BLaER1 treated with 17β-estradiol and CSF1 and Interleukin-3, amounts not matched to agents 10 nM and 100 nM (cell line): ENCODE data around the gene SLC5A3.

Experiments
- H3K27ac ChIP-seq, 11 experiments: shearing (Covaris generic); formaldehyde crosslinking; 2 replicates each; pipeline ENCODE4 v1.8.1; 2022
- H3K27me3 ChIP-seq, 11 experiments: shearing (Covaris generic); formaldehyde crosslinking; 2 replicates each; pipeline ENCODE4 v1.8.1; 2022
- H3K36me3 ChIP-seq, 11 experiments: shearing (Covaris generic); formaldehyde crosslinking; 2 replicates each; pipeline ENCODE4 v1.8.1; 2022
- H3K4me1 ChIP-seq, 10 experiments: shearing (Covaris generic); formaldehyde crosslinking; 2 replicates each; pipeline ENCODE4 v1.8.1; 2022
- H3K4me2 ChIP-seq, 11 experiments: shearing (Covaris generic); formaldehyde crosslinking; 2 replicates each; pipeline ENCODE4 v1.8.1; 2022
- H3K4me3 ChIP-seq, 10 experiments: shearing (Covaris generic); formaldehyde crosslinking; 2 replicates each; pipeline ENCODE4 v1.8.1; 2022
- H3K9ac ChIP-seq, 11 experiments: shearing (Covaris generic); formaldehyde crosslinking; 2 replicates each; pipeline ENCODE4 v1.8.1; 2022
- H3K9me3 ChIP-seq, 11 experiments: shearing (Covaris generic); formaldehyde crosslinking; replicated peaks in 1 of 11; 2 replicates each; pipeline ENCODE4 v1.8.1; 2022
- H4K20me1 ChIP-seq, 11 experiments: shearing (Covaris generic); formaldehyde crosslinking; 2 replicates each; pipeline ENCODE4 v1.8.1; 2022
- Cebpa-rat ChIP-seq, 11 experiments: shearing (Covaris generic); IDR thresholded peaks; 2 replicates each; pipeline ENCODE4 v1.8.1; 2022

Gene SLC5A3

DNA sequence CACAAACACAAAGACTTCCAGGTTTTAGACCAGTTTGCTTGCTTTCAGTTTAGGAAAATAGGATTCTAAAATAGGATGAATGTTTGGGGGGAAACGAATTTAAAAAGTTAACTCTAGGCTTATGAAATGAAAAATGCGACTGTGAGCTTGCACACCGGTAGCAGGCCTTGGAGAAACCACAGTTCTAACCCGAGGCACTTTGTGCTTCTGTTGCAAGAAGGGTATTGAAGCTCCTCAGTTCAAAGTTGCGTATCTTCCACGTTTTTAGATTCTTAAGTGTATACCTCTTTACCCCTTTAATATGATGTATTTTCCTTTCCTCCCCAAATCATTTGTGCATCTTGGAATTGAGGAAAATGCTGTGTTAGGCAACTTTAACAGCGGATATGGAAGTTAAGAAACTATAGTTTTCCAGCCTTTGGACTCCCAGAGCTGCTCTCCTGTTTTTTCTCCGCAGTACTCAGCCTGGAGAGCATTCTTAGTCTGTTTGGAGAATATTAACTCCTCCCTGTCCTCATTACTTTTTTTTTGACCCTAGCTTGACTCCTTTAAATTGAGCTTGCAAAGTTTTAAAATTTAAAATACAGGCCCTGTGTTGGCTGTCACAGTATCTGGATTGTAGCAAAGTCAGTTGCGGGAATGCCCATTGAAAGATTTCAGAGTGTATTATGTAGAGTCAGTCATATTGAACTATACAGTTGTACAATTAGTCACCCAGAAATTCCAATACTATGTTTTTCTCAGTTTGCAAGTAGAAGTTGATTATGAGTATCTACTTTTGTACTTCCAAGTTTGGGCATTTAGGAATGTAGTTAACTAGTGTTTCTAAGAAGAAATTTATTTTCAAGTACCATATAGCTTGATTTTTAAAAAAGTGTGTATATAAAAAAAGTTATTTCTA lies 2.6 kb downstream of the SLC5A3 start:
- TF ChIP-seq Cebpa-rat (IDR thresholded peaks at IDR 0.05), result no peak
- H3K4me1 ChIP-seq, result peaks cover 41 to 73% (median 61%) of the 10 kb centered on the region in 10 experiments
- peak overlapping the region in 9 of 10 experiments; percentile 84 to 97 (median 94); a peak in 18 of 20 replicates for H3K4me3 ChIP-seq
- H3K36me3 ChIP-seq, result peaks cover 15 to 72% (median 59%) of the 10 kb centered on the region in 11 experiments; a peak in 21 of 22 replicates
- H3K9me3 ChIP-seq, result no peaks in the 10 kb centered on the region; a peak in 1 of 22 replicates
- H3K4me2 ChIP-seq, result peak overlapping the region; percentile 82 to 97 (median 90)
- peaks cover 49 to 75% (median 71%) of the 10 kb centered on the region in 11 experiments; a peak in 21 of 22 replicates for H4K20me1 ChIP-seq
- H3K27me3 ChIP-seq, result no peaks in the 10 kb centered on the region
- peak overlapping the region in 10 of 11 experiments; percentile 93 to 96 (median 95); a peak in 18 of 22 replicates for H3K9ac ChIP-seq
- H3K27ac ChIP-seq, result peak overlapping the region in 8 of 11 experiments; percentile 88 to 96 (median 93); a peak in 15 of 22 replicates

DNA sequence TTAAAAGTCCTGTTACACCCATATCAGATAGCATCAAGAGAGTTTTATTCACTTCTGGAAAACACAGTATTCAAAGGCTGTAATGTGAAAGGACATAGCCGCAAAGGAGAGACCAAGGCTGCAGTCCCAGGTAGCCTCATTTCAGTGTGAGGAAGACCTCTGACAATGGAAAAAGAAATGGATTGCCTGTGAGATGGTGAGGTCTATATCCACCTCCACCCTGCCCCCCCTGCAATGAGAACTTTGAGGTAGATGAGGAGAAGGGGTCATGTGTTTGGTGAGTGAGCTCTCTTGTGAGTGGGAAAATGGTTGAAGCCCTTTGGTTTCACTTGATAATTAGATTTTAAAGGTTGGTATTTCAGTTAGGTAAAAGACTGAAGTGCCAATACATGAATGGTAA lies 3.5 kb downstream of the SLC5A3 start:
- Histone ChIP-seq H3K4me2 (peak overlapping the region; percentile 49 to 97 (median 89)), H3K27ac (peak overlapping the region in 7 of 11 experiments; percentile 5 to 95 (median 27); a peak in 6 of 22 replicates), H3K9ac (peak overlapping the region in 5 of 11 experiments; percentile 9 to 96 (median 25); a peak in 7 of 22 replicates), H3K9me3 (no peaks in the 10 kb centered on the region; a peak in 1 of 22 replicates), H3K4me3 (peak overlapping the region in 7 of 10 experiments; percentile 17 to 97 (median 94); a peak in 13 of 20 replicates), H3K36me3 (peaks cover 17 to 80% (median 67%) of the 10 kb centered on the region in 11 experiments; a peak in 21 of 22 replicates), H3K27me3 (no peaks in the 10 kb centered on the region), H3K4me1 (peaks cover 41 to 81% (median 61%) of the 10 kb centered on the region in 10 experiments), H4K20me1 (peaks cover 56 to 84% (median 79%) of the 10 kb centered on the region in 11 experiments; a peak in 21 of 22 replicates)
- no peak for TF ChIP-seq Cebpa-rat (IDR thresholded peaks at IDR 0.05)

GRCh38 chr21:34077888-34078287 lies 4.5 kb downstream of the SLC5A3 start:
- Histone ChIP-seq H3K9ac (peak overlapping the region in 3 of 11 experiments; percentile 12 to 40 (median 26); a peak in 2 of 22 replicates), H3K27ac (peak overlapping the region in 4 of 11 experiments; percentile 1 to 23 (median 16); a peak in 3 of 22 replicates), H3K36me3 (peaks cover 26 to 90% (median 77%) of the 10 kb centered on the region in 11 experiments; a peak in 21 of 22 replicates), H3K4me3 (peak overlapping the region in 5 of 10 experiments; percentile 1 to 24 (median 8); a peak in 3 of 20 replicates), H4K20me1 (peaks cover 65 to 94% (median 90%) of the 10 kb centered on the region in 11 experiments; a peak in 21 of 22 replicates), H3K27me3 (no peaks in the 10 kb centered on the region), H3K4me2 (peak overlapping the region; percentile 11 to 97 (median 88)), H3K9me3 (peaks cover 0 to 7% (median 0%) of the 10 kb centered on the region in 11 experiments; a peak in 2 of 22 replicates), H3K4me1 (peaks cover 36 to 85% (median 56%) of the 10 kb centered on the region in 10 experiments)
- TF ChIP-seq Cebpa-rat (IDR thresholded peaks at IDR 0.05), result no peak

DNA sequence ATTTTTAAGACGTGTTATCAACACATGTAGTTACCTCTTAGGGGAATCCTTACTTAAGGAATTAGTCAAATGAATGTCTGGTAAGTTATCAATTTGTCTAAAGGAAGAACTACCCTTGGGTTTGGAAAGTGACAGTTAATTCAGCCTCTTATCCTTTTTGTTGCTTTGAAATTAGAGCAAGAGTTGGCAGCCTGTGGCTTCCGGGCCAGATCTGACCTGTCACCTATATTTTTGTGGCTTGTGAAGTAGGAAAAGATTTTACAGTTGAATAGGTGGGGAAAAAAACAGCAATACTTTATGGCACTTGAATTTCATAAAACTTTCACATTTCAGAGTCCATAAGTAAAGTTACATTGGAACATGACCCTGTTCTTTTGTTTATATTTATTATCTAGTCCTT lies 5.5 kb downstream of the SLC5A3 start:
- H3K4me2 ChIP-seq, result peak overlapping the region; percentile 21 to 97 (median 88); a peak in 18 of 22 replicates
- H3K4me3 ChIP-seq, result no peak overlapping the region
- peaks cover 36 to 100% (median 87%) of the 10 kb centered on the region in 11 experiments for H3K36me3 ChIP-seq

DNA sequence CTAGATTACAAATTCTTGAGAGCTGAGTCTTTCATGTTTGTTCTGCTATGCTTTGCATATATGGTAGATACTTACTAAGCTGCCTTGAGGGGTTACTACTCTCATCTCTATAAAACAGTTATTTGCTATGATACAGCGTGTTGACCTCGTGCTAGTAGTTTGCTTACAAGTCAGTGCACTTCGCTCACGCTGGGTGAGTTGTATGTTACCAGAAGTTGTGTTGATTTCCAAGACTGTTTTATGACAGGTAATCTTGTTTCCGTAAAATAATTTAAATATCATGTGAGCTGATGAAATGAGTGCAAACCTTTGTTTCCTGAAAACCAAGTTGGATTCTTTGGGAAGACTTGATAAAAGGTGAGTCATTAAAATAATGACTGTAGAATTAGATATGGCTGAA lies 7.3 kb downstream of the SLC5A3 start:
- H3K4me2 ChIP-seq, result peak overlapping the region in 6 of 11 experiments; percentile 29 to 94 (median 58); a peak in 7 of 22 replicates
- H3K27me3 ChIP-seq, result no peaks in the 10 kb centered on the region
- peaks cover 63 to 100% (median 96%) of the 10 kb centered on the region in 11 experiments; a peak in 21 of 22 replicates for H4K20me1 ChIP-seq
- no peak overlapping the region for H3K4me3 ChIP-seq
- H3K9ac ChIP-seq, result no peak overlapping the region
- H3K27ac ChIP-seq, result no peak overlapping the region
- no peak for TF ChIP-seq Cebpa-rat (IDR thresholded peaks at IDR 0.05)
- H3K4me1 ChIP-seq, result peaks cover 23 to 98% (median 44%) of the 10 kb centered on the region in 10 experiments
- H3K36me3 ChIP-seq, result peaks cover 52 to 100% (median 90%) of the 10 kb centered on the region in 11 experiments
- peaks cover 0 to 9% (median 0%) of the 10 kb centered on the region in 11 experiments; a peak in 3 of 22 replicates for H3K9me3 ChIP-seq

More for the DNA sequence above, 5.5 kb downstream of the SLC5A3 start:
- Histone ChIP-seq H3K4me1 (peaks cover 35 to 95% (median 57%) of the 10 kb centered on the region in 10 experiments), H3K9ac (no peak overlapping the region; a peak in 1 of 22 replicates), H3K27me3 (no peaks in the 10 kb centered on the region), H3K9me3 (peaks cover 0 to 7% (median 0%) of the 10 kb centered on the region in 11 experiments; a peak in 2 of 22 replicates), H3K27ac (no peak overlapping the region), H4K20me1 (peaks cover 73 to 100% (median 96%) of the 10 kb centered on the region in 11 experiments; a peak in 21 of 22 replicates)
- no peak for TF ChIP-seq Cebpa-rat (IDR thresholded peaks at IDR 0.05)

GRCh38 chr21:34082769-34083168 lies 9.4 kb downstream of the SLC5A3 start:
- Histone ChIP-seq H3K9me3 (peaks cover 0 to 9% (median 0%) of the 10 kb centered on the region in 11 experiments; a peak in 3 of 22 replicates), H4K20me1 (peaks cover 73 to 100% (median 98%) of the 10 kb centered on the region in 11 experiments; a peak in 20 of 22 replicates), H3K27me3 (no peaks in the 10 kb centered on the region), H3K4me1 (peaks cover 5 to 94% (median 28%) of the 10 kb centered on the region in 10 experiments; a peak in 19 of 20 replicates), H3K27ac (no peak overlapping the region), H3K36me3 (peaks cover 70 to 100% (median 95%) of the 10 kb centered on the region in 11 experiments), H3K9ac (no peak overlapping the region), H3K4me3 (no peak overlapping the region), H3K4me2 (peak overlapping the region in 3 of 11 experiments; percentile 24 to 89 (median 32); a peak in 5 of 22 replicates)
- no peak for TF ChIP-seq Cebpa-rat (IDR thresholded peaks at IDR 0.05)

GRCh38 chr21:34083357-34083756 lies 10.0 kb downstream of the SLC5A3 start:
- no peak for TF ChIP-seq Cebpa-rat (IDR thresholded peaks at IDR 0.05)
- H3K4me1 ChIP-seq, result peaks cover 0 to 88% (median 23%) of the 10 kb centered on the region in 10 experiments; a peak in 15 of 20 replicates
- no peak overlapping the region for H3K27ac ChIP-seq
- H4K20me1 ChIP-seq, result peaks cover 73 to 100% (median 98%) of the 10 kb centered on the region in 11 experiments; a peak in 20 of 22 replicates
- peaks cover 72 to 100% (median 93%) of the 10 kb centered on the region in 11 experiments for H3K36me3 ChIP-seq
- H3K4me2 ChIP-seq, result peak overlapping the region in 3 of 11 experiments; percentile 24 to 89 (median 32); a peak in 5 of 22 replicates
- no peaks in the 10 kb centered on the region for H3K27me3 ChIP-seq
- peaks cover 0 to 9% (median 0%) of the 10 kb centered on the region in 11 experiments; a peak in 3 of 22 replicates for H3K9me3 ChIP-seq
- H3K4me3 ChIP-seq, result no peak overlapping the region
- no peak overlapping the region for H3K9ac ChIP-seq

- Histone ChIP-seq H3K4me1 (peaks cover 0 to 82% (median 16%) of the 10 kb centered on the region in 10 experiments; a peak in 9 of 20 replicates), H3K4me2 (no peak overlapping the region), H3K27ac (no peak overlapping the region), H3K9ac (no peak overlapping the region), H3K36me3 (peaks cover 60 to 100% (median 90%) of the 10 kb centered on the region in 11 experiments), H3K9me3 (peaks cover 0 to 9% (median 0%) of the 10 kb centered on the region in 11 experiments; a peak in 3 of 22 replicates), H3K27me3 (no peaks in the 10 kb centered on the region), H3K4me3 (no peak overlapping the region), H4K20me1 (peaks cover 77 to 100% (median 98%) of the 10 kb centered on the region in 11 experiments)
- TF ChIP-seq Cebpa-rat (IDR thresholded peaks at IDR 0.05), result no peak
Measured at GRCh38 chr21:34085129-34085528, 11.8 kb downstream of the SLC5A3 start.
